HG02678 (cell line): ENCODE results near the gene MBD5.

Experiments used
- ATAC-seq: cut with Tn5 transposase; IDR thresholded peaks from one replicate; pipeline ENCODE4 v1.9.1; 2021; ENCODE audit warnings: mild to moderate bottlenecking, moderate library complexity; ENCODE audit not compliant: unreplicated experiment

MBD5 gene

GRCh38 chr2:148022882-148023281 is 2.0 kb downstream of the MBD5 start:
- ATAC-seq, result no peak

DNA sequence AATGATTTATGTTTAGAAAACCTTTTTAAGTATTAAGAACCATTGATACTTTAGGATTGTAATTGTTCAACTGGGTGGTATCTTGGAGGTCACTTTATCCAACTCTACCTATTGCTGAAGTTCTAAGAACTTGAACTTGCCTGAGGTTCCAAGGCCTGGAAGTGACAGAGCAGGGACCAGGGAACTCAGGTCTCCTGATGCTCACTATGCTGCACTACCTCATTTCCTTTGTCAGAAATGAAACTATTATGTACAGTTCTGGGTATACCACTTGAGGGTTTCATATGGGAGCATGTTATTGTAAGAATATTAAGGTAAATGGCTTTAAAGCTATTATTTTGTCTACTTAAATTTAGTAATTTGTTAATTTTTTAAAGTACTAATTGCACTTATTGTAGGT is 3.0 kb downstream of the MBD5 start:
- ATAC-seq, result peak; percentile 37

DNA sequence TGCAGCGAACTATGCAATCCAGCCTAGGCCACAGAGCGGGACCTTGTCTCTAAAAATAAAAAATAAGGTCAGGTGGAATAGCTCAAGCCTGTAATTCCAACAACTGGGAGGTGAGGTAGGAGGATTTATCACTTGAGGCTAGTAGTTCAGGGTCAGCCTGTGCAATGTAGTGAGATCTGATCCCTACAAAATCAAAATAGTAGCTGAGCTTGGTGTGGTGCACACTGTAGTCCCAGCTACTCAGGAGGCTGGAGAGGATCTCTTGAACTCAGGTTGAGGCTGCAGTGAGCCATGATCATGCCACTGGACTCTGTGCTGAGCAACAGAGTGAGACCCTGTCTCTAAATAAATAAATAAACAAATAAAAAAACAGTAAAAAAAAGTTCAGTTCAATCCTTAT is 5.7 kb downstream of the MBD5 start:
- ATAC-seq, result no peak

DNA sequence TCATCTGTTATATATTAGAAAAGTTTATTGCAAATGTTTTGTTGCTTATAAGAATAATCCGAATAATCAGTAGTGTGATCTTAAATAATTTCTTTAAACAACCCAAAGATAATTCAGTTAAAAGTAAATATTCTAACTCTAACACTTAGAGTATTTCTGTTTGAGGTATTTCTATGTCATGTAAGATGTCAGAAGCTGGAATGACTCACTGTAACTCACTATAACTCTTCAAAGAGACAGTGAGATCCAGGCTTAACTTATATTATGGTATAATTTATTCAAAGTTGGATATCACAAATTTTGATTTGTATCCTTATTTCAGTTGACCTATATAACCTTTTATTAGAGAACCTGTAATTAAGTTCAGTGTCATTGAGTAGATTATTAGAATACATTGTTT is 6.9 kb downstream of the MBD5 start:
- no peak for ATAC-seq

GRCh38 chr2:148028781-148029180 is 7.9 kb downstream of the MBD5 start:
- ATAC-seq, result no peak

GRCh38 chr2:148031152-148031551 is 10.3 kb downstream of the MBD5 start:
- ATAC-seq, result no peak

GRCh38 chr2:148032215-148032614 is 11.3 kb downstream of the MBD5 start:
- ATAC-seq, result no peak

DNA sequence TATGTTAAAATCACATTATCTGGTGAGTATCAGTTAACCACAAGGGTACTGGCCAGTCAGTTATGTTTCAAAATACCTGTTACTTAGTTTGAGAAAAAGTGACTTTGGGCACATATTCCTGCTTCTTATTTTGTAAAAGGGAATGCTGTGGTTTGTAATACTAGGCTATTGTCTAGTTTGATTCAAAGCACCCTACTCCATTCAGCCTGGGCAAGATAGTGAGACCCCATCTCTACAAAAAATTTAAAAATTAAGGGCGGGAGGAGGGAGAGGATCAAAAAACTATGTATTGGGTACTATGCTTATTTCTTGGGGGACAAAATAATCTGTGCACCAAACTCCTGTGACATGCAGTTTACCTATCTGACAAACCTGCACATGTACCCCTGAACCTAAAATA is 18.9 kb downstream of the MBD5 start:
- no peak for ATAC-seq

GRCh38 chr2:148042219-148042618 is 21.3 kb downstream of the MBD5 start:
- ATAC-seq, result peak; percentile 84

GRCh38 chr2:148044322-148044721 is 23.4 kb downstream of the MBD5 start:
- no peak for ATAC-seq

GRCh38 chr2:148046802-148047201 is 25.9 kb downstream of the MBD5 start:
- no peak for ATAC-seq

DNA sequence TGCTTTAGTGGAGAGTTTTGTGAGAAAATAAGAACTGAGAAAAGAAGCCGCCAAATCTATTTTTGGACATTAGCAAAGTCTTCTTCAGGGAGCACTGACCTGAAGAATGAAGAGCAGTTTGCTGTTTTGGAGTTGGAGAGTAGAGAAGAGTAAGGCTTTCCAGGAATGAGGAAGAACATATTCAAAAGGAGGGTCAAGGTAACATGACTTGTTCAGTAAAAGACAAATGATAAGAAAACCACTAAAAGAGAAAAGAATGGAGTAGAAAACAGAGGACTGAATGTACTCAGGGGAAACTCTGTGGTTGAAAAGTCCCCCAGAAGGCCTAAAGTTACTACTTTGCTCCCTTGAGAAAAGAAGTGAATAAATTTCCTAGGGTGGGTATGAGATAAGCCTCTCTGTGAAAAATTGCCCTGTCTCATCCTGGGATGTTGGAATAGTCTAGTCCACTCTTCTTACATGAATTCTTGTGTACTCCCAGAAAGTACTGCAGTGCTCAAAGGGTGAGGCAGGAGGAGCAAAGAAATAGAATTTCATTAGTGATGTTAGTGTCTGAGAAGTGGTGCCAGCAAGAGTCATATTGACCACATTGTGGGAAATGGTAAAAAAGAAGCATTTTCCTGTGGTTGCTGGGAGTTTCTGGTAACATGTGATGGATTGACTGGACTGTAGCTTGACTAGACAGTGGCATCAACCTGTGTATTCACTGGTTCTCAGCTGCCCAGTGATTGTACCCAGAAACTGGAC is 27.8 kb downstream of the MBD5 start:
- peak; percentile 65 for ATAC-seq

DNA sequence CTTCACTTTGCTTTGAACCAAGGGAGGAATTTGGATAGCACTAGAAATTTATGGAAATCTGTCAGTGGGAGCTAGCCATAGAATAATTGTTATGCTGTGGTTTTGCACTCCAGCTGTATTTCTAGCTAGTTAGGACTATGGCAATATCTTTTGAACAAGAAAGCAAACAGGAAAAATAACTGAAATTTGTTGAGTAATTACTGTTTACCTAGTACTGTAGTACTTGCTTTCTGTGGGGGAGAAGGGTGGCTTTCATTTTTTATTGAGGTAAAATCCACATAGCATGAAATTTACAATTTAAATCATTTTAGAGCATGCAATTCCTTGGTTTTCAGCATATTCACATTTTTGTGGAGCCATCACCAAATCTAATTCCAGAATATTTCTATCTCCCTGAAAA is 28.4 kb downstream of the MBD5 start:
- ATAC-seq, result peak; percentile 7

- ATAC-seq, result no peak
These were observed 31.8 kb downstream of the MBD5 start for GRCh38 chr2:148052687-148053086.

GRCh38 chr2:148058641-148059040 is 37.8 kb downstream of the MBD5 start:
- no peak for ATAC-seq

DNA sequence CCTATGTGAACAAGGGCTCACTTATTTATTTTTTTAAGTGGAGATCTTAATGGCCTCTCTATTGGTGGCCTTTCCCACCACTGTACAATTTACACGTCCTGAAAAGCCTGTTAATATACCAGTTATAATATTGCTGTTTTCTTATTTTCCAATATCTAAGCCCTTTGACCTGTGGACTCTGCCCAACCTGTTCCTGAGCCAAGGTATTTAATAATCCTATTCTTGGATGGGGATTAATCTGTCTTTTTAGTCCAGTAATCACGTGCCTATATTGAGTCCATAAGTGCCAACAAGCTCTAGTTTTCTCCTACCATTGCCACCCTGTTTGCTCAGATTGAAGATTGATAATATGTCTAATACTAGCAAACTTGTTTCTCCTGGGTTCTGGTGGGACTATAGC is 42.7 kb downstream of the MBD5 start:
- no peak for ATAC-seq

DNA sequence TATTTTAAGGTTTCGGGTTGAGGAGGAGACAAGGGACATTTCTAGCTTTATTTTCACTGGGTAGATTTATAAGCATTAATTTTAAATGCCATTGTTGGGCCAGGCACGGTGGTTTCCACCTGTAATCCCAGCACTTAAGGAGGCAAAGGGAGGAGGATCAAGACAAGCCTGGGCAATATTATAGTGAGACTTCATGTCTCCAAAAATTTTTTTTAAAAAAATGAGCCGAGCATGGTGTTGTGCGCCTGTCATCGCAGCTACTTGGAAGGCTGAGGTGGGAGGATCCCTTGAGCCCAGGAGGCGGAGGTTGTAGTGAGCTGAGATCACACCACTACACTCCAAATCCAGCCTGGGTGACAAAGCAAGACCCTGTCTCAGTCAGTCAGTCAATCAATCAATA is 45.0 kb downstream of the MBD5 start:
- ATAC-seq, result no peak

- no peak for ATAC-seq
These were observed 46.9 kb downstream of the MBD5 start for GRCh38 chr2:148067801-148068200.

GRCh38 chr2:148071351-148071750 is 50.5 kb downstream of the MBD5 start:
- ATAC-seq, result no peak

GRCh38 chr2:148096012-148096411 is 75.1 kb downstream of the MBD5 start:
- no peak for ATAC-seq

DNA sequence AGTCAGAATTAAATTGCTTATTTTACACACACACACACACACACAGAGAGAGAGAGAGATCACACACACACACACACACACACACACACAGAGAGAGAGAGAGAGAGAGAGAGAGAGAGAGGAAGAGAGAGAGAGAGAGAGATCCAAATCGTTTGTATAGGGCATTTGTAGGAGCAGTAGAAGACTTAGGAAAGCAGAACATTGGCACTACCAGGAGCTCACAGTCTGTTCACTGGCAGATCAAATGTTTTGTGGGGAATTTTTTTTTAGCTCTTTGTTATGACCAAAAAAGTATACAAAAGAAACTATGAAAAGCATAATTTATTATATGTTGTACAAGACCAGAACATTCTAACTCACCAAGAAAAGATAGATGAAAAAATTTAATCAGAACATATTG is 81.8 kb downstream of the MBD5 start:
- ATAC-seq, result no peak

GRCh38 chr2:148103946-148104345 is 83.1 kb downstream of the MBD5 start:
- ATAC-seq, result no peak

DNA sequence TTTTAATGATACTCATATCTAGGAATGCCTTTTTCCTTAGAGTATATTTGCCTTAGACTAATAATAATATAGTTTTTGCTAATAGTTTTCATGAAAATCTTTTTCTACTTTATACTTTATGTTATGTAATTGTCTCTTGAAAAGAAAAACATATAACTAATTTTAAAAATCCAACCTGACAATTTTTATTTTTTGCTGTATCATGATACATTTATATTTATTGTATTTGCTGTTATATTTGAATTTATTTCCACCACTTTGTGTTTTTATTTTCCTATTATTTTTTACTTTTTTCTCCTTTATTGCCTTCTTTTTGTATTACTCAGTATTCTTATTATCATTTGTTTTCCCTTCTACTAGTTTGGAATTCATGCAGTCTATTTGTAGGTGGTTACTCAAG is 85.4 kb downstream of the MBD5 start:
- ATAC-seq, result no peak
